Gastroesophageal sphincter (tissue), 3 donors: ENCODE measurements around the gene RTN4RL1.

Experiments
- POLR2AphosphoS5 ChIP-seq: sonication (generic); formaldehyde crosslinking; IDR thresholded peaks from one replicate; pipeline ENCODE4 v1.6.1; 2017; ENCODE audit warnings: antibody characterized with exemption
- TF ChIP-seq, protein P1 (sequence below), 4 experiments: fragments of 200-600 bp in 2 of 4; fragments of 450-650 bp in 2 of 4; sonication (generic) in 1 of 4; IDR thresholded peaks; one replicate each; pipeline ENCODE4 v1.5.1; 2017 to 2019; ENCODE audit warnings: antibody characterized with exemption in 4 of 4, mild to moderate bottlenecking in 2 of 4, moderate library complexity in 2 of 4

DNA sequence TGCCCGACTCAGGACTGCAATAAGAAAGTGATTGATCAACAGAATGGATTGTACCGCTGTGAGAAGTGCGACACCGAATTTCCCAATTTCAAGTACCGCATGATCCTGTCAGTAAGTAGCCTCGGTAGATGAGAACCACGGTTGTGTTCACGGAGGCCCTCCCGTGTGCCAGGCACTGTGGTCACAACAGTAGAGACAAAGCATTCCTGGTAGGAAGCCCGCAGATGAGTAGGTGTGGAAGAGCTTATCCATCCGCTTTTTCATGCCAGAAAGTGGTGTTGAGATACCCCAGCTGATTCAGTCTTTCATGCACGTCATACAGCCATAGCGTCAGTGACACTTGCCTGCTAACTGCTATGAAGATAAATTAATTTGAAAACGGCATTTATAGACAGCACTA lies 136.4 kb downstream of the RTN4RL1 start:
- TF ChIP-seq, protein P1, sequence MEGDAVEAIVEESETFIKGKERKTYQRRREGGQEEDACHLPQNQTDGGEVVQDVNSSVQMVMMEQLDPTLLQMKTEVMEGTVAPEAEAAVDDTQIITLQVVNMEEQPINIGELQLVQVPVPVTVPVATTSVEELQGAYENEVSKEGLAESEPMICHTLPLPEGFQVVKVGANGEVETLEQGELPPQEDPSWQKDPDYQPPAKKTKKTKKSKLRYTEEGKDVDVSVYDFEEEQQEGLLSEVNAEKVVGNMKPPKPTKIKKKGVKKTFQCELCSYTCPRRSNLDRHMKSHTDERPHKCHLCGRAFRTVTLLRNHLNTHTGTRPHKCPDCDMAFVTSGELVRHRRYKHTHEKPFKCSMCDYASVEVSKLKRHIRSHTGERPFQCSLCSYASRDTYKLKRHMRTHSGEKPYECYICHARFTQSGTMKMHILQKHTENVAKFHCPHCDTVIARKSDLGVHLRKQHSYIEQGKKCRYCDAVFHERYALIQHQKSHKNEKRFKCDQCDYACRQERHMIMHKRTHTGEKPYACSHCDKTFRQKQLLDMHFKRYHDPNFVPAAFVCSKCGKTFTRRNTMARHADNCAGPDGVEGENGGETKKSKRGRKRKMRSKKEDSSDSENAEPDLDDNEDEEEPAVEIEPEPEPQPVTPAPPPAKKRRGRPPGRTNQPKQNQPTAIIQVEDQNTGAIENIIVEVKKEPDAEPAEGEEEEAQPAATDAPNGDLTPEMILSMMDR (IDR thresholded peaks at IDR 0.05) = no peak
- no peak for TF ChIP-seq POLR2AphosphoS5
